ENCODE measurements around the gene IFNGR1.

IFNGR1 gene

GRCh38 chr6:137235686-137236085, 16.5 kb upstream of the IFNGR1 start:
- H3K4me3 ChIP-seq (replicated peaks; ENCODE audit: low read depth, low read length) = no peak overlapping the region
- DNase-seq (ENCODE audit: extremely low read depth, insufficient read length) = no peak
- H3K36me3 ChIP-seq (ENCODE audit: control insufficient read depth, insufficient read depth, low read length) = no peaks in the 10 kb centered on the region
- TF ChIP-seq CTCF (IDR thresholded peaks at IDR 0.05; ENCODE audit: insufficient read depth, low read length, poor library complexity, severe bottlenecking) = no peak
- H3K27me3 ChIP-seq (replicated peaks; ENCODE audit: control insufficient read depth, insufficient read depth, low read length) = no peaks in the 10 kb centered on the region

GRCh38 chr6:137233911-137234863, 15.0 kb upstream of the IFNGR1 start:
- Histone ChIP-seq H3K27me3 (replicated peaks; ENCODE audit: control insufficient read depth, insufficient read depth, low read length) (no peaks in the 10 kb centered on the region), H3K4me3 (replicated peaks; ENCODE audit: low read depth, low read length) (no peak overlapping the region), H3K36me3 (ENCODE audit: control insufficient read depth, insufficient read depth, low read length) (no peaks in the 10 kb centered on the region)
- no peak for DNase-seq (ENCODE audit: extremely low read depth, insufficient read length)
- TF ChIP-seq CTCF (IDR thresholded peaks at IDR 0.05; ENCODE audit: insufficient read depth, low read length, poor library complexity, severe bottlenecking) = no peak

- no peak for TF ChIP-seq CTCF (IDR thresholded peaks at IDR 0.05; ENCODE audit: insufficient read depth, low read length, poor library complexity, severe bottlenecking)
- no peaks in the 10 kb centered on the region for H3K27me3 ChIP-seq (replicated peaks; ENCODE audit: control insufficient read depth, insufficient read depth, low read length)
- H3K36me3 ChIP-seq (ENCODE audit: control insufficient read depth, insufficient read depth, low read length) = no peaks in the 10 kb centered on the region
- H3K4me3 ChIP-seq (replicated peaks; ENCODE audit: low read depth, low read length) = no peak overlapping the region
- DNase-seq (ENCODE audit: extremely low read depth, insufficient read length) = no peak
Observed at GRCh38 chr6:137231895-137232294, 12.7 kb upstream of the IFNGR1 start.

GRCh38 chr6:137230956-137231555, 11.9 kb upstream of the IFNGR1 start:
- no peak for TF ChIP-seq CTCF (IDR thresholded peaks at IDR 0.05; ENCODE audit: insufficient read depth, low read length, poor library complexity, severe bottlenecking)
- H3K27me3 ChIP-seq (replicated peaks; ENCODE audit: control insufficient read depth, insufficient read depth, low read length) = no peaks in the 10 kb centered on the region
- H3K36me3 ChIP-seq (ENCODE audit: control insufficient read depth, insufficient read depth, low read length) = no peaks in the 10 kb centered on the region
- DNase-seq (ENCODE audit: extremely low read depth, insufficient read length) = no peak
- H3K4me3 ChIP-seq (replicated peaks; ENCODE audit: low read depth, low read length) = no peak overlapping the region

- DNase-seq (ENCODE audit: extremely low read depth, insufficient read length) = no peak
Observed at GRCh38 chr6:137230547-137230946, 11.4 kb upstream of the IFNGR1 start.

More at GRCh38 chr6:137230547-137230946, 11.4 kb upstream of the IFNGR1 start:
- Histone ChIP-seq H3K27me3 (replicated peaks; ENCODE audit: control insufficient read depth, insufficient read depth, low read length) (no peaks in the 10 kb centered on the region), H3K4me3 (replicated peaks; ENCODE audit: low read depth, low read length) (no peak overlapping the region), H3K36me3 (ENCODE audit: control insufficient read depth, insufficient read depth, low read length) (no peaks in the 10 kb centered on the region)
- TF ChIP-seq CTCF (IDR thresholded peaks at IDR 0.05; ENCODE audit: insufficient read depth, low read length, poor library complexity, severe bottlenecking) = no peak

Measured in GM06990 (cell line).